ENCODE data around the gene C11orf58.

C11orf58 gene

GRCh38 chr11:16799221-16799620 lies 60.8 kb downstream of the C11orf58 start:
- FAIRE-seq = no peak
- DNase-seq (ENCODE audit: insufficient read length, low spot score) = no peak

GRCh38 chr11:16799890-16800289 lies 61.4 kb downstream of the C11orf58 start:
- no peak for DNase-seq (ENCODE audit: insufficient read length, low spot score)

GRCh38 chr11:16800382-16800781 lies 61.9 kb downstream of the C11orf58 start:
- FAIRE-seq (no peak), DNase-seq (ENCODE audit: insufficient read length, low spot score) (no peak)

More at GRCh38 chr11:16799890-16800289, 61.4 kb downstream of the C11orf58 start:
- no peak for FAIRE-seq

GRCh38 chr11:16801288-16801980 lies 63.0 kb downstream of the C11orf58 start:
- DNase-seq (ENCODE audit: insufficient read length, low spot score) = no peak
- no peak for FAIRE-seq

GRCh38 chr11:16804104-16804947 lies 65.9 kb downstream of the C11orf58 start:
- DNase-seq (ENCODE audit: insufficient read length, low spot score) (no peak), FAIRE-seq (no peak)

- no peak for DNase-seq (ENCODE audit: insufficient read length, low spot score)
- no peak for FAIRE-seq
Measured at GRCh38 chr11:16805938-16806337, 67.5 kb downstream of the C11orf58 start.

- no peak for DNase-seq (ENCODE audit: insufficient read length, low spot score)
Measured at GRCh38 chr11:16806791-16807190, 68.3 kb downstream of the C11orf58 start.

GRCh38 chr11:16807306-16807705 lies 68.9 kb downstream of the C11orf58 start:
- FAIRE-seq (no peak), DNase-seq (ENCODE audit: insufficient read length, low spot score) (no peak)

More at GRCh38 chr11:16806791-16807190, 68.3 kb downstream of the C11orf58 start:
- no peak for FAIRE-seq
